ENCODE measurements around the gene SGF29. TPM values are rescaled to one million over a fixed set of nuclear protein-coding genes. Genes with fewer than 3 reads are reported as not detected.
A peak's percentile ranks its signal among the peaks of the same experiment; 100 is the strongest.

The SGF29 gene
- total RNA-seq, 4 donors from 2014 or later = 20.3 to 45.1 (median 35.3) TPM

GRCh38 chr16:28572696-28573510 lies 19.2 kb downstream of the SGF29 start:
- ATAC-seq = peak; percentile 82
- Histone ChIP-seq H3K9me3 (no peaks in the 10 kb centered on the region), H3K36me3 (no peaks in the 10 kb centered on the region), H3K4me1 (peaks cover 0 to 27% (median 16%) of the 10 kb centered on the region in 3 donors), H3K27me3 (no peaks in the 10 kb centered on the region), H3K27ac (peak overlapping the region in 3 of 4 donors; percentile 25 to 69 (median 53)), H3K4me3 (peak overlapping the region in 1 of 2 donors; percentile 8)
- WGBS, 2 donors (ENCODE audit: low coverage in 1 of 2) = 3 to 25% methylated on average over 9 to 15 of the region's 15 CpGs
- TF ChIP-seq, protein P1, sequence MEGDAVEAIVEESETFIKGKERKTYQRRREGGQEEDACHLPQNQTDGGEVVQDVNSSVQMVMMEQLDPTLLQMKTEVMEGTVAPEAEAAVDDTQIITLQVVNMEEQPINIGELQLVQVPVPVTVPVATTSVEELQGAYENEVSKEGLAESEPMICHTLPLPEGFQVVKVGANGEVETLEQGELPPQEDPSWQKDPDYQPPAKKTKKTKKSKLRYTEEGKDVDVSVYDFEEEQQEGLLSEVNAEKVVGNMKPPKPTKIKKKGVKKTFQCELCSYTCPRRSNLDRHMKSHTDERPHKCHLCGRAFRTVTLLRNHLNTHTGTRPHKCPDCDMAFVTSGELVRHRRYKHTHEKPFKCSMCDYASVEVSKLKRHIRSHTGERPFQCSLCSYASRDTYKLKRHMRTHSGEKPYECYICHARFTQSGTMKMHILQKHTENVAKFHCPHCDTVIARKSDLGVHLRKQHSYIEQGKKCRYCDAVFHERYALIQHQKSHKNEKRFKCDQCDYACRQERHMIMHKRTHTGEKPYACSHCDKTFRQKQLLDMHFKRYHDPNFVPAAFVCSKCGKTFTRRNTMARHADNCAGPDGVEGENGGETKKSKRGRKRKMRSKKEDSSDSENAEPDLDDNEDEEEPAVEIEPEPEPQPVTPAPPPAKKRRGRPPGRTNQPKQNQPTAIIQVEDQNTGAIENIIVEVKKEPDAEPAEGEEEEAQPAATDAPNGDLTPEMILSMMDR (IDR thresholded peaks at IDR 0.05) = no peak
- TF ChIP-seq EP300 (IDR thresholded peaks at IDR 0.05) (no peak), POLR2A (IDR thresholded peaks at IDR 0.05) (no peak), POLR2AphosphoS5 (IDR thresholded peaks at IDR 0.05) (no peak)

DNA sequence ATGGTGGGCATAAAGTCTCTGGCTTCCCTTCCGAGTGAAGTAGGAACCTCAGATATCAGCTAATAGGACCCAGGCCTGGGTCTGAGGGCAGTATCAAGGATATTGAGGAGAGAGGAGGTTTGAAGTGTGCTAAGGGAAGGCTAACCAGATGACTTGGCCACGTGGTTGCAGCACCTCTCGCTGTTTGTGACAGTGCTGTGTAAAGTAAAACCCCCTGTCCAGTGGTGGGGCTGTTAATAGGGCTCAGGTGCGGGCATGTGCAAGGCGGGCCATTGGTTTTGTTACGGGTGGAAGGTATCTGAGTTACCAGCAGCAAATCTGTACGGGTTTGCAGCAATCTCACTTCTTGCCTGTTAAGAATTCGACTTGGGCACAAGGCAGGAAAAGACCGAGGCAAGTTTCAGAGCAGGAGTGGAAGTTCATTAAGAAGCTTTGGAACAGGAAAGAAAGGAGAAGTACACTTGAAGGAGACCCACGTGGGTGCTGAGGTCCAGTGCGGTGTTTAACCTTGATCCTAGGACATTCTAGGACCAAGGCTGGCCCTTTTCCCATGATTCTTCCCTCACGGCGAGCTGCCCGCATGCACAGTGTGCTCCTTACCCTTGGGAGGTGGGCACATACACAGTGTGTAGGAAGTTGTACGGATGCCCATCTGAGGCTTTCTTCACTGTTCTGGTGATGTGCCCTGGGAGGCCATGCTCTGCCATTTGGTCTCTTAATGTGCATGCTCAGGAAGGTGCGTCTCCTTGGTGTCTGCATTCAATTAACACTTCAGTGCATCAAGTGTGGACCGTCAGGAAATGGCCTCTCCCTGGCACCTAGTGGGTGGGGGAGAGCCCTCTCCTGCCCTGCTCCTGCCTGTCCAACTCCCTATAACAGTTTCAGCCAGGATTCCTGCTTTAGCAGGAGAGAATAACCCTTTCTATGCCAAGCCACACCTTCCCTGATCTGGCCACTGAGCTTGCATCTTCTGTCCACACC lies 20.3 kb downstream of the SGF29 start:
- Histone ChIP-seq H3K27ac (peak overlapping the region in 1 of 4 donors; percentile 53), H3K36me3 (peaks cover 0 to 5% of the 10 kb centered on the region in 2 donors), H3K4me3 (no peak overlapping the region), H3K9me3 (no peaks in the 10 kb centered on the region), H3K4me1 (peaks cover 0 to 27% (median 16%) of the 10 kb centered on the region in 3 donors), H3K27me3 (no peaks in the 10 kb centered on the region)
- no peak for ATAC-seq
- 80 to 82% methylated on average over 12 to 15 of the region's 17 CpGs for WGBS, 2 donors (ENCODE audit: low coverage in 1 of 2)
- TF ChIP-seq POLR2A (IDR thresholded peaks at IDR 0.05) (no peak), POLR2AphosphoS5 (IDR thresholded peaks at IDR 0.05) (no peak), EP300 (IDR thresholded peaks at IDR 0.05) (no peak)
- TF ChIP-seq, protein P1 (IDR thresholded peaks at IDR 0.05) = no peak

DNA sequence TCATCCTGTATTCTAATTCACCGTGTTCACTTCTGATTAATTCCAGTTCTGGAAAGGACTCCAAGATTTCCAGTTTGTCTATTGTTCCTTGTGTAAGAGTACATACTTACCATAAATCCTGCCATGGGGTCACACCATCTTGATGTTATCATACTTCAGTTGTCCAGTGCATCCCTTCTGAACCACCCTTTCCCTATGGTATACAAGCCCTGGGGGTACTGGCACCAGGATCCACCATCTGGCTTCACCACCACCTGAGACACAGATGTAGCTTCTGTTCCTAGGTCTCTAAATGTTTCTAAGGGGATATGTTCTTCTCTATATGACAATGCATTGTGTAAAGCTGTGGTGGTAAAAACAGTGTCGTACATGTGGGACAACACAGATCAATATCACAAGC lies 21.2 kb downstream of the SGF29 start:
- Histone ChIP-seq H3K4me3 (no peak overlapping the region), H3K27ac (no peak overlapping the region), H3K4me1 (peaks cover 0 to 27% (median 16%) of the 10 kb centered on the region in 3 donors), H3K9me3 (no peaks in the 10 kb centered on the region), H3K36me3 (peaks cover 0 to 12% of the 10 kb centered on the region in 2 donors), H3K27me3 (no peaks in the 10 kb centered on the region)
- no peak for TF ChIP-seq EP300 (IDR thresholded peaks at IDR 0.05)
- no peak for TF ChIP-seq POLR2A (IDR thresholded peaks at IDR 0.05)
- TF ChIP-seq, protein P1 (IDR thresholded peaks at IDR 0.05) = no peak
- TF ChIP-seq POLR2AphosphoS5 (IDR thresholded peaks at IDR 0.05) = no peak
- no peak for ATAC-seq
- WGBS, 2 donors (ENCODE audit: low coverage in 1 of 2) = 100% methylated on average over 1 to 2 of the region's 2 CpGs

- TF ChIP-seq EP300 (IDR thresholded peaks at IDR 0.05) (no peak), POLR2AphosphoS5 (IDR thresholded peaks at IDR 0.05) (no peak), POLR2A (IDR thresholded peaks at IDR 0.05) (no peak)
- TF ChIP-seq, protein P1 (IDR thresholded peaks at IDR 0.05) = no peak
- H3K9me3 ChIP-seq = no peaks in the 10 kb centered on the region
- H3K27me3 ChIP-seq = no peaks in the 10 kb centered on the region
- ATAC-seq = no peak
- no peak overlapping the region for H3K4me3 ChIP-seq
- H3K36me3 ChIP-seq = peaks cover 0 to 19% of the 10 kb centered on the region in 2 donors
- peaks cover 0 to 27% (median 16%) of the 10 kb centered on the region in 3 donors for H3K4me1 ChIP-seq
- H3K27ac ChIP-seq = no peak overlapping the region
- 87 to 93% methylated on average over 4 to 7 of the region's 8 CpGs for WGBS, 2 donors (ENCODE audit: low coverage in 1 of 2)
Observed at GRCh38 chr16:28575446-28576109, 21.9 kb downstream of the SGF29 start.
